ENCODE results near the gene TNFAIP8L2.
A peak's percentile ranks its signal among the peaks of the same experiment; 100 is the strongest.
"Not testable (repeated sequence)": the region's sequence is repeated elsewhere in the genome, so short reads cannot be mapped to it uniquely, and the experiment has no call there.

TNFAIP8L2 gene

DNA sequence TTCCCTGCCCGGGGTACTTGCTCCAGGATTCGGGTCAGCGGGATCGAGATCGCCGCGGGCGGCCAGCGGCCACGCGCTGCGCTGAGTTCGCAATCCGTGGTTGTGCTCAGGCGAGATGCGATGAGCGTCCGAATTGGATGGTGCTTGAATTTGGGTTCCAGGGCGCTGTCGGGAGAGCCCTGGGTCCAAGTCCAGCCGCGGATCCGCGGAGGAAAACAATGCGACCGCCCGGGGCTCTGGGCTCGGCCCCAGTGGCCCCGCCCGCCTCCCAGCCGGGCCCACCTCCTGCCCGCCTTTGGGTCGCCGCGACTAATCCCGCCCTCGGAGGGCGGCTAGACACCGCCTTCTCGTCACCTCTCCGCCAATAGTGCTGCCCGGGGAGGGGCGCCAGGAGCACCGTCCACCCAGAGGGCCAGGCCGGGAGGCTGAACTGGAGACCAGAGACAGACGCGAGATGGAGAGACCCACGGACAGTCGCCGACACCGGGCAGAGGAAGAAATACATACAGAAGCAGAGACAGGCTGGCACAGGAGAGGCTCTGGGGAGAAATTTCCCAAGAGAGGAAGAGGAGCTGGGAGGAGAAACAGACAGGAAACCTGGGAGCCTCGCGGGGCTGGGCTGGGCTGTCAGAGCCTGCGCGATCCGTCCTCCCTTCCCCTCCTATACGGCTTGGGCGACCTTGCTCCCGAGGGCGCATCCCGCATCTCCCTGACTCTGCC, 9.9 kb upstream of the TNFAIP8L2 start, which contains the start of gene SEMA6C:
Gene SEMA6C, minus strand, starts transcription at position 220 of the 720 bp plus-strand sequence. CDS start 4,010 bp downstream, outside the sequence.
- DNase-seq: peak; percentile 86 to 87

DNA sequence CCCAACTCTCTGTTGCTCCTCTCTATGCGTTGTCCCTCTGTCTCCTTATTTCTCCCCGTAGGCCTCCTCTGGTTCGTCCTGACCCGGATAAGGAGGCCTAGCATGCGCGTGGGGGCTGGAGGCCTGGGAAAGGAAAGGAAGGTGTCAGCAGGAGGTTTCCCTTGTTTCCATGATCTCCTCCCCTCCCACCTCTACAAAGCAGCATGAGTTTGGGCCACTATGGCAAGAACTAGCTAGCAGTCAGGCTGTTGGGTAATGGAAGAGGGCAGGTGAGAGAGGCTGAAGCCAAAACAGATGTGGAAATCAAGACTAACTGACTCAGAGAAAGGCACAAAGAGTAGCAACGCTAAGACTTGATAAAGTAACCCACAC, 9.3 kb upstream of the TNFAIP8L2 start:
- DNase-seq: no peak

DNA sequence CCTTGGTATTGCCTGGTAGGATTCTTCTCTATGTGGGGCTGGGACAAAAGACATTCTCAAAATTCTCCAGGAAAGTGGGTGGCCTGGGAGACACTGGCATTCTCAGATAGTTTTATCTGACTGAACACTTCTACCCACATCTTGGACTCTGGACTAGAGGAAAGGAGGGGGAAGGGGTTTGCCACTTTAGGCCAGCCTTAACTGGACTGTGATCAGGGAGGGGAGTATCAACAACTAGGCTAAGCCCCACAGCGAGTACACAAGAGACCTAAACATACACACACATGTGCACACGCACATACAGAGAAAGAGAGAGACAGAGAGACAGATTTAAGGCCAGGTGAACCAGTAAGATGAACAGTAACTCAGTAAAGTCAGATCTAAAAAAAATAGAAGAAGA, 8.8 kb upstream of the TNFAIP8L2 start:
- DNase-seq: no peak

DNA sequence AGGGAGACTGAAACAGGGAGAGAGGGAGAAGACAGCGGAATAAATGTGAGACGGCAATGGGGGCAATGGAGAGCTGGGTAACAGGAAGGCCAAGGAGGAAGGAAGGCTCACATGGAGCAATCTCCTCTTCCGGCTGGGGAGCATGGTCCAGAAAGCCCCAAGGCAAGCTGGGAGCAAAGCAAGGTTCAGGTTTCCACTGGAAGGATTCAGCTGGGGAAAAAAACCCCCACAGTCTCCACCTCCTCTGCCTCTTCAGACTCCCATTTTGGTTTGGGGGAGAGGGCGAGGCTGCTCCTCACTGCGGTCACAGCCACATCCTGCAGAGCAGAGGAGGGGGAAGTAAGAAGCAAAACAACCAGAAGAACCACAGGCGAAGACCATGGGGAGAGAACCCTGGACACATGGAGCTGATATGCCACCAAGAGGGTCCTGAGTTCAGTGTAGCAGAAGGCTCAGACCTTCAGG, 650 bp downstream of the TNFAIP8L2 start:
- peak; percentile 60 to 68 for DNase-seq

DNA sequence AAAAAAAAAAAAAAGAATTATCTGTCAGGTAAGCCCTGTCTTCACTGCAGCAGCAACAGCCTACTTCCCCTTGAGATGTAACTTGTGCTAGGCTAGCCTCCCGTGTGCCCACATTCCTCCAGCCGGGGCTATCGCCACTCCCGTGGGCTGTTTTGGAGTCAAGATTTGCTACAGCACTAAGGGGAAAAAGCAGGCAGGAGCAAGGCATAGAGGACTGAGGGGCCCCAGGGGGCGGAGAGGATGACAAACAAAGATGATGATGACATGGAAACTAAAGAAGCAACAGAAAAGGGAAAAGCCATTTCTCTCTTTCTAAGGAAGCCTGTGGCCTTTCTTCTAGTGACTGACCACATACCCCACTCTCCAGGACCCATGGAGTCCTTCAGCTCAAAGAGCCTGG, 1.9 kb downstream of the TNFAIP8L2 start:
- DNase-seq: peak in 1 of 2 donors; percentile 32

DNA sequence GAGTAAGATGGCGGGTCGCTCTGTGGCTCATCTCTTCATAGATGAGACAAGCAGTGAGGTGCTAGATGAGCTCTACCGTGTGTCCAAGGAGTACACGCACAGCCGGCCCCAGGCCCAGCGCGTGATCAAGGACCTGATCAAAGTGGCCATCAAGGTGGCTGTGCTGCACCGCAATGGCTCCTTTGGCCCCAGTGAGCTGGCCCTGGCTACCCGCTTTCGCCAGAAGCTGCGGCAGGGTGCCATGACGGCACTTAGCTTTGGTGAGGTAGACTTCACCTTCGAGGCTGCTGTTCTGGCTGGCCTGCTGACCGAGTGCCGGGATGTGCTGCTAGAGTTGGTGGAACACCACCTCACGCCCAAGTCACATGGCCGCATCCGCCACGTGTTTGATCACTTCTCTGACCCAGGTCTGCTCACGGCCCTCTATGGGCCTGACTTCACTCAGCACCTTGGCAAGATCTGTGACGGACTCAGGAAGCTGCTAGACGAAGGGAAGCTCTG, 2.4 kb downstream of the TNFAIP8L2 start:
- no peak for DNase-seq

DNA sequence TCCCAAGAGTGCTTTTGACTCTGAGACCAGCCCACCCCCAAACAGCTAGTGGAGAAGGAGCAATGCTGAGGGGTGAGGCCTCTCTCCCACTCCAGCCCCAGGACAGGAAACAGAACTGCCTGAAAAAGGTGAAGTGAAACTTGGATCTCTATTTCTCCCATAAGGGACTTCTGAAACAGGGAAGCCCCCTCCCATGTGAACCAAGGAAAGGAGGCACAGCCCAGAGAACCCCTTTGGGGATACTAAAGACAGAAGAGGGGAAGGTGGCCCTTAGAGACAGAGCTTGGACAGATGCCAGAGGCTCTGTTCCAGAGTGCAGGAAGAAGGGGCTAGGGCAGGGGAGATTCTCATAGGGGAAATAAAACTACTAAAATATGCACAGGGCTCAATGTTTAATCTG, 2.9 kb downstream of the TNFAIP8L2 start:
- no peak for DNase-seq

DNA sequence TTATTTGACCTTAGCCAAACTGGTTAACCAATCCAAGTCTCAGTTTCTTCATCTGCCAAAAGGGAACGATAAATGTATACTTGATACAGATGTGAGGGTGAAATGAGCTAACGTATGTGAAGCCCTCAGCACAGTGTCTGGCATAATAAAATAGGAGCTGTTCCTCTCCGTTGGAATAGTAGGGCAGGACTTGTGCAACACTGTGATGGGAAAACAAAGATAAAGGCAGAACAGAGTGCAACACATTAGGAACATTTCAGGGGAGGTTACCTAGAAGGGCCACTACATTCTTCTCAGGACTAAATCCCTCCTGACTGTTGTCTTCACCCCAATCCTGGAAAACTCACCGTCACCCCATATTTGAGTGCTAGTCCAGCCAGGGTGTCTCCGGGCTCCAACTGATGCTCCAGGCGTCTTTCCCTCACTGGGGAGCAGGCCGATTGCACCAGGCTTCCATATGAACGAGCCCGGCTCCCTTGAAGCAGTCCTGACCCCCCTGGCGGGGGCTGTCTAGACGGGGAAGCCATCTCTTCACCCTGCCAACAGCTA, 8.4 kb downstream of the TNFAIP8L2 start:
- DNase-seq: no peak

DNA sequence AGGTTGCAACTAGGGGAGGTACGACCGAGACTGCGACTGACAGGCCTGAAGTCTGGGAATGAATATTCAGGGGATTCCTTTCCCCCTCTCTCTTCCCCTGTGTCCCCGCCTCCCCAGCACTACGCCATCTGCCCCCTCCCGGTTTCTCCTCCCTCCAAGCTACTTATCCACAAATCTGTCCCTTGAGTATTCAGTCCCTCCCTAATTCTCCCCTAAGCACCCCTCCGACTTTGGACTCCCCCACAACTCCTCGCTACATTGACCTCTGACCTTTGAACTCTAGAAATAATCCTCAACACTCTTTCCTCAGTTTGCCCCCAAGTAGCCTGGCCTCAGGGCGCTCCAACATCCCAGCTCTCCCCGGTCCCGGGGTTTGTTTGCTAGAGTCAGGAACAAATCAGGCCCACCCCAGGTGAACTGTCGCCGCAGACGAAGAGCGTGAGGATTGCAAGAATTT, 8.9 kb downstream of the TNFAIP8L2 start:
- no peak for DNase-seq

DNA sequence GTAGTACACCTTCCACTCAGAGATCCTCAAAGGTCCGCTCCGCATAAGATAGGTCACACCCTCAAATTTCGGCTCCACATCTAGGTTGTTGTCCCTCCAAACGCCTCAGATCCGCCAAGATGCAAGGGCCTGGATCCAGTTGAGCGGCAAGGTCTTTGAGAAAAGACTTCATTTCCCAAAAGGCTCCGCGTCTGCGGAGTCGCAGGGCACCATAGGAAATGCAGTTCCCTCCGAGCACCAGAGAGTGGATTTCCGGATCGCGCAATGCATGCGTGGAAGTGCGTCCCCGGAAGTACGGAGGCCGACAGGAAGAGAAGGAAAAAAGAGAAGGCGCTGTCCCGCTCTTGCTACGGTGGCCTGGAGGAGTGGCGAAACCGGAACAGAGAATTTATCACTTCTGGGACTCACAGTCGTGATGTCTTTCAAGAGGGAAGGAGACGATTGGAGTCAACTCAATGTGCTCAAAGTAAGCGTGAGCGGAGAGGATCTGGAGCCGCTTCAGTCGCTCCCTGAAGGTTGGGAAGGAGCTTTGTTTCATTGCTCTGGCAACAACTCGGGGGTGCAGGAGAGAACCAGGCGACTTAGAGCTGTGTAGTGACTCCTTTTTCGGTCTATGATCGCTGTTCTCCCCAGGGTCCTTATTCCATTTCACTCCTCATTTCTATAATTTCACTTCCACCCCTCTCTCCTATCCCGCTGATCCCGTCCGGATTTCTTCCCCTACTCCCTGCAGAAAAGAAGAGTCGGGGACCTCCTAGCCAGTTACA, 9.5 kb downstream of the TNFAIP8L2 start, which contains the start of the genes LYSMD1 and SCNM1:
Gene LYSMD1, minus strand, starts transcription at position 165 of the 767 bp plus-strand sequence. CDS start 644 bp downstream, outside the sequence.
Gene SCNM1, plus strand, starts transcription at position 407 of the 767 bp plus-strand sequence. Its CDS starts 9 bp downstream, at position 416.
- DNase-seq: peak; percentile 98

DNA sequence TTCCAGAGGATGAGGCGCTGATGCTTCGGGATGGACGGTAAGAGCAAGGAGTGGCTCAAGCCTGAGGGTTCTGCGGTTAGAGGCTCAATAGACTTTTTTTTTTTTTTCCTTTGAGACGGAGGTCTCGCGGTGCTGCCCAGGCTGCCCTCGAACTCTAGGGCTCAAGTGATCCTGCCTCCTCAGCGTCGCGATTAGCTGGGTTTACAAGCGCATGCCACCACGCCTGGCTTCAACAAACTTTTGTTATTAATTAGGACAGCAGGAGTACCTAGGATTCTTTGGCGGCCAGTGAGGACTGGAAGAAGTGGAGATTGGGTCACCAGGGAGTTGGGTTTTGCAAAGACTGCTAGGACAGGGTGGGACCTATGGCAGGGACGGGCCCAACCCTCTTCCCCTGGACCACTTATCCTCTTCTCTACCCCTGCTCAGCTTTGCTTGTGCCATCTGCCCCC, 10.1 kb downstream of the TNFAIP8L2 start:
- DNase-seq: no peak

DNA sequence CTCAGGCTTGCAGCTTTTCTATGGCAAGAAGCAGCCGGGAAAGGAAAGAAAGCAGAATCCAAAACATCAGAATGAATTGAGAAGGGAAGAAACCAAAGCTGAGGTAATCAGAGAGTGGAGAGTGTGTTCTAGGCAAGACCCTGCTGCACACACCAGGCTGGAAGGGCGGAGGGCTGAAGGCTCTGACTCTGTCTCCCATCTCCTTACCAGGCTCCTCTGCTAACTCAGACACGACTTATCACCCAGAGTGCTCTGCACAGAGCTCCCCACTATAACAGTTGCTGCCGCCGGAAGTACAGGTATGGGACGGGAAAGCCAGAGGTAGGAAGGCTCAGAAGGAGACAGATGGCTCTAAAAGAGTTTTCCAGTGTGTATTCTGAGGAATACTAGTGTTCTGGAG, 10.7 kb downstream of the TNFAIP8L2 start:
- no peak for DNase-seq

DNA sequence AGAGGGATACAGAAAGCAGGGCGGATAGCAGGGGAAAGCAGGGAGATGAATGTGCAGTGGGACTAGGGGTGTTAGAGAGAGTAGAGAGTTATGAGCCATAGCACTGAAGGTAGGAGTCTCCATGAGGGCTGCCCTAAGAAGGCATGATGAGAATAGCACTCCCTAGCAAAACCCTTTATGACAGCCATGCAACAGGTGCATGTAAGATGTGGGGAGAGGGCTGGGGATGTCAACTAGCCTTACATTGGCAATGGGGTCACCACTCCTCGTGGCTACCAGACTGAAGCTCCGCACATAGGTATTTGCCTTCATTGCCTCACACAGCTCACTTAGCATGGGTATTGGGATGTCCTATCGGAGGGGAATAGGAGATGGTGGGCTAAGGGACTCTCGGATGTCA, 14.7 kb downstream of the TNFAIP8L2 start:
- DNase-seq: no peak

DNA sequence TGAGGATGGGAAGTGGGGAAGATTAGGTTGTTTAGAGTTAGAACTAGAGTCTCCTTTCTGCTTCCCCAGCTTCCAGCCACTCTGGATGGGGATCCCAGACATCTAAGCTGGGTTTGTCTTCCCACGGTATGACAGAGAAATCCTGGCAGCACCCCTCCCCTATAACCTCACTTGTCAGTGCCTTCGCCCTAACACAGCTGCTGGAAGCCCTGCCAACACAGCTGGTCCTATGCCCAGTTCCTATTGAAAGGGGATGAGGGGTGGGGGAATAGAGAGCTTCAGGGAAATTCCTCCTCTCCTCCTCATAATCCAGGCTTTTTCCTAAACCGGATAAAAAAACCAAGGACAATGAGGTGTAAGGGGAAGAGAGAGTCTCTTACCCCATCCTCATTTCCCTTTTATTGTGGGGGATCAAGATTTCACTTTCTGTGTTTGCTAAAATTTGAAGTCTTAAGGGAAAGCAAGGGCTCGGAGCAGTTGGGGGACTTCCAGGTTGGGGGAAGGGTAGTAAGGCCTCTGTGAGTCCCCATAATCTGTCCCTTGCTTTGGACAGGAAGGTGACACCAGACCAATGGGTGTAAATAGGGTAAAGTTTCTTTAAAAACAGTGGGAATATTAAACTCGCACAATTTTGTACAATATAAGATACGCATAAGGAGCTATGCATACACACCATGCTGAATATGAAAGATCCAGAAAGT, 18.7 kb downstream of the TNFAIP8L2 start:
- DNase-seq: no peak

DNA sequence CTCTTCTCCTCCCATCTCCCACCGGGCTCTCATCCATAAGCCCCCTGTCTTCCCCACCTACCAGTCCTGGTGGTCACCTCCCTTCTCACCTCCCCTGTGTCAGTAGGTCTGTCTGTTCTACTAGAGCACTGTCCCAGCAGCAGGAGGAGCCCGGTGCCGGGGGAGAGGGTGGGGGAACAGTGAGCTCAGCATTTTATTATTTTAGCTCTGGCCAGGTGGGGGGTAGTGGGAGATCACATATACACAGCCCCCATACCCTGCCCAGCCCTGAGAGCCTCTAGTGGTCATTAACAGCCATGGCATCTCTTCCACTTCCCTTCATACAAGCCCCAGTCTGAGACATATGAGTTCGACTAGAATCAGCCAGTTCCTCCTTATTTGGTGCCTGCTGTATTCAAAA, 19.4 kb downstream of the TNFAIP8L2 start, which contains the start of gene TMOD4:
Gene TMOD4, minus strand, starts transcription at position 119 of the 400 bp plus-strand sequence. CDS start 1,106 bp downstream, outside the sequence.
- DNase-seq: no peak

DNA sequence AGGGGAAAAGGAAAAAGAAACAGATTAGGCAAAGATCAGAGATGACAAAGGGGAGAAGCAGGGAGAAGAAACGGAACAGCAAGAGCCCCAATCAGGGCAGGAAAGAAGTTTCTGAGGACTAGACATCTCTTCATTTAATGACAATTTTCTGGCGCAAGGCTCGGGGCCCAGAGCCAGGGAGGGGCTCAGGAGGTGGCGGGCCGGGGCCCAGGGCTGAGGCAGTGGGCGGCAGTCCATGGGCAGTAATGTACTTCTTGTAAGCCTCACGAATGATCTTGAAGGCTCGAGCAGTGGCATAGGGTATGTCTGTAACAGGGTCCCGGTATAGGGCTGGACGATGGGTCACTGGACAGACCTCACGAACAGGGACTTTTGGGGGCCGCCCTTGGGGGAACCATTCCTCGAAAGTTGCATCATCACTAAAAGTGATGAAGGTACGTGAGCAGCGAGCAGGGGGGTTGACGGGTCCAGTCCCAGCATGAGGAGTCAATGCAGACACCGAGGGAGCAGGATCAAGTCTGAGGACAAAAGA, 20.1 kb downstream of the TNFAIP8L2 start:
- DNase-seq: no peak

DNA sequence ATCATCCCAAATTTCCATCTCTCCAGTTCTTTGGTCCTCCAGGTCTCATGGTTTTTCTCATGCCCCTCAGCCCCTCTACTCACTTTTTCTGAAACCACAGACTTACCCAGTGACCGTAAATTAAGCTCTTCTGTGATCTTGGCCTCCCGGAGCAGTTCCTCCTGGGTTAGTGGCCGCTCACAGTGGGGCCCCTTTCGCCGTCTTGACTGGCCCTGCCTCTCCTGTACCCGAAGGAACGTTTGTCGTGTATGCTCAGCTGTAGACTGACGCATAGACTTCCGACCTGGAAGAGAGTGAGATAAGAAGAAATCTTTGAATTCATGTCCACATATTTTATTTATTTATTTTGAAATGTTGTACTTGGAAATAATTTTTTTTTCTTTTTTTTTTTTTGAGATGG, 27.8 kb downstream of the TNFAIP8L2 start:
- no peak for DNase-seq

DNA sequence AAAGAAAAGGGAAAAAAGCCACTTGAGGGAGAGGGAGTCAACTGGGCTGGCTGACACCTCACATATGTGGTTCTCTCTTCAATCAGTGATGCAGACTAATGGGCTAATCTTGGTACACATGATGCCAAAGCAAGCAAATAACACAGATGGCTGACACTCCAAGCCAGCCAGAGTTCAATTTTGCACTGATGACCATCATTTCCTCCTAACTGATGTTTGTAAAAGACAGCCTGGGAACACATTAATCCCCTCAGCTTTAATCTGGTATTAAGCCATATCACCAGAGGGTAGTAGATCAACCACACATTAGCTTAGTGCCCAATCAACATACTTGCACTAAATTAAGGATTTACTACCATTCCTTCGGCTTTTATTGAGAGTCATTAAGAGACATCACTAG, 30.8 kb downstream of the TNFAIP8L2 start:
- DNase-seq: no peak

DNA sequence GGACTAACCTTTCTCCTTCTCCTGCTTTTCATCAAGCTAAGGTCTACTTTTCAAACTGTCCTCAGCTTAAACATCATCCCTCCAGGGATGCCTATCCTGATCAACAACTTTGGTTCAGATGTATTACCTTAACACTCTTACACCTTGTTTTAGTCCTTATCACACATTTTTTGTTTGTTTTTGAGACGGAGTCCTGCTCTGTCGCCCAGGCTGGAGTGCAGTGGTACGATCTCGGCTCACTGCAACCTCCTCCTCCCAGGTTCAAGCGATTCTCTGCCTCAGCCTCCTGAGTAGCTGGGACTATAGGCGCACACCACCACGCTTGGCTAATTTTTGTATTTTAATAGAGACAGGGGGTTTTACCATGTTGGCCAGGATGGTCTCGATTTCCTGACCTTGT, 32.2 kb downstream of the TNFAIP8L2 start:
- not testable (repeated sequence) for DNase-seq

DNA sequence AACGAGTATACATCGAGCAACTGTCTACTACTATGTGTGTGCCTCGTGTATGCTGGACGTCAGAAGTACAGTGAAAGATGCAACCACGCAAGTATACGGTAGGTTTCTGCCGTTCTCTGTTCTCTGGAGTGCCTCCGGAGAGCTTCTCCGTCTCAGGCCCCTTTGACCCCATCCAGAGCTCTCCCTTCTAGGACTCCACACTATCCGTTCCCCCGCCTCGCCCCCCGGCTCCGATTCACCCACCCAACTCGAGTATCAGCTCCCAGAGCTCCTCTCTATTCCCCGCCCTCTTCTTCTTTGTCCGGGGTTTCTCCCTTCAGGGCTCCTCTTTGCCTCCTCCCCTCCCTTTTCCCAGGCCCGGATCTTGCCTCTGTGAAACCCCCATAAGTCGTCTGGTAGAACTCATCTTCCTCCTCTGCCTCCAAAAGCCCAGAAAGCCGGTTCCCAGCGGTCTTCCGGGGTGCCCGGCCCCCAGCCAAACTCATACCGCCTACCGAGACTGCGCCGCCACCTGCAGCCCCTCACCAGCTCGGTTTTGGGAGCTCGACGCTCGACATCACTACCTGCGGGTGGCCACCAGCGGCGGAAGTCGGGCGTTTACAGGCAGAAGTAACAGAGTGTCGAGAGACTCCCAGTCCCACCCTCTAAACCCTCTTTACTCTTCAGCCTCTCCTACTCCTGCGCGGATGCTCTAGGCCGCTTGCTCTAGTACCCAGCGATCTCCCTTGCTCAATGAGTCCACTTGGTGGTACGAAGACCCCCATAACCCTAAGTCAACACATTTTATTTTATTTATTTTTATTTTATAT, 33.4 kb downstream of the TNFAIP8L2 start, which contains the start of gene VPS72:
Gene VPS72, minus strand, starts transcription at position 561 of the 809 bp plus-strand sequence. Its CDS starts 76 bp downstream, at position 485.
- DNase-seq: peak; percentile 85 to 88

DNA sequence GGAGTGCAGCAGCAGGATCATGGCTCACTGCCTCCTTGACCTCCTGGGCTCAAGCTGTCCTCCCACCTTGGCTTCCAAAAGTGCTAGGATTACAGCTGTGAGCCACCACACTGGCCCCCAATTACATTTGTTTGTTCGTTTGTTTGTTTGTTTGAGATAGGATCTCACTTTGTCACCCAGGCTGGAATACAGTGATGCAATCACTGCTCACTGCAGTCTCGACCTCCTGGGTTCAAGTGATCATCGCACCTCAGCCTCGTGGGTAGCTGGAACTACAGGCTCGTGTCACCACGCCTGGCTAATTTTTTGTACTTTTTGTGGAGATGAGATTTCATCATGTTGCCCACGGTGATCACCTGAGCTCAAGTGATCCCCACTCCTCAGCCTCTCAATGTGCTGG, 35.6 kb downstream of the TNFAIP8L2 start:
- DNase-seq: no peak

All from CD4-positive, alpha-beta T cell treated with Interleukin-4 for 1 hour (primary cell).